GM19238 (cell line): ENCODE results near the gene HMCN1.
"Not testable (repeated sequence)": the region's sequence is repeated elsewhere in the genome, so short reads cannot be mapped to it uniquely, and the experiment has no call there.

Experiments
- DNase-seq: peaks from one replicate; pipeline ENCODE4 v3.0.0; 2011; ENCODE audit warnings: low spot score; ENCODE audit not compliant: insufficient read length

HMCN1 gene

DNA sequence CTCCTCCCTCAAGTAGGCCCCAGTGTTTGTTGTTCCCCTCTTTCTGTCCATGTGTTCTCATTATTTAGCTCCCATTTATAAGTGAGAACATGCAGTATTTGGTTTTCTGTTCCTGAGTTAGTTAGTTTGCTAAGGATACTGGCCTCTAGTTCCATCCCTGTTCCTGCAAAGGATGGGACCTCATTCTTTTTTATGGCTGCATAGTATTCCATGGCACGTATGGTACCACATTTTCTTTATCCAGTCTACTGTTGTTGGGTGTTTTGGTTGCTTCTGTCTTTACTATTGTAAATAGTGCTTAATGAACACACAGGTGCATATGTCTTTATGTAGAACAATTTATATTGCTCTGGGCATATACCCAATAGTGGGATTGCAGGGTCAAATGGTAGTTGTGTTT, 408.0 kb downstream of the HMCN1 start:
- no peak for DNase-seq

DNA sequence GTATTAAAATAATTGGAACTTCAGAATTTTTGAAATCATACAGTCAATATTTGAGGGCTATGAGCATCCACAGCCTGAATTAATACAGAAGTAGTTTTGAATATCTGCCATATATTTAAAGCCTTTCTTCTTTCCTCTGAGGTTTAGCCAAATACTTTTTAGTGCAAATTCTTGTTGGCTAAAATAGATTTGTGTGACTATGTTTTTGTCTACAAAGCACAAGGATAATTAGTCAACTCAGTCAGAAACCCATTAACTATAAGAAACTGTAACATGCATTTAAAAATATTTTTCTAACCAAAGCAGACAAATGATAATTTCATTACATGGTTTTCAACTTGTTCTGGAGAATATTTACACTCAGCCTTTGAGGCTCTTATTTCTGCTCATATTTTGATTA, 408.7 kb downstream of the HMCN1 start:
- no peak for DNase-seq

DNA sequence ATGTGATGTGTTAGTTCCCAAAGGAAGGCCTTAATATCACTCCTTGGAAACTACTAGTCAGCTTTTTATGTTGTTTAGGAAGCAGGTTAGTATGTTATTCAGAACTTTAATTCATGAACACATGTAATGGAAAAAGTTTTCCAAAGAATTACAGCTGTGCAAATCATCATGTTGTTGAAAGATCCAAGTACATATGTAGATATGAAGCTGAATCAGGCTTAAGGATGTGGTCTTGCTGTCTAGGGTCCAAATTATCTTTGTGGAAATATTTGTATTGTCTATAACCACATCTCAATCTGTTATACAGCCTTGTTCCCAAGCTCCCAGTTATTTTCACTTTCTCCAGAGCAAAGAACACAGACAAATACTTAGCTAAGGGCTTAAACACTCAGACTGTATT, 409.3 kb downstream of the HMCN1 start:
- DNase-seq, result no peak

DNA sequence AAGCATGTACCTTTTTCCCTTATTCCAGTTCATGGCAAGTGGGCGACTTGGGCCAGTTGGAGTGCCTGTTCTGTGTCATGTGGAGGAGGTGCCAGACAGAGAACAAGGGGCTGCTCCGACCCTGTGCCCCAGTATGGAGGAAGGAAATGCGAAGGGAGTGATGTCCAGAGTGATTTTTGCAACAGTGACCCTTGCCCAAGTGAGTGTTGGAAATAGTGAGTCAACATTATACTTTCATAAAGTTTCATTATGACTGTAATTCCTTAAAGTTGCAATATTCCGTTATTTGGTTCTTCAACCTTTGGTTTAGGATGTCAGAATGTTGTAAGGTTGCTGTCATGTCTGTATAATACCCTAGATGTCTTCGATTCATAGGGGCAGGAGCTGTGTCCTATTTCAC, 410.3 kb downstream of the HMCN1 start:
- no peak for DNase-seq

DNA sequence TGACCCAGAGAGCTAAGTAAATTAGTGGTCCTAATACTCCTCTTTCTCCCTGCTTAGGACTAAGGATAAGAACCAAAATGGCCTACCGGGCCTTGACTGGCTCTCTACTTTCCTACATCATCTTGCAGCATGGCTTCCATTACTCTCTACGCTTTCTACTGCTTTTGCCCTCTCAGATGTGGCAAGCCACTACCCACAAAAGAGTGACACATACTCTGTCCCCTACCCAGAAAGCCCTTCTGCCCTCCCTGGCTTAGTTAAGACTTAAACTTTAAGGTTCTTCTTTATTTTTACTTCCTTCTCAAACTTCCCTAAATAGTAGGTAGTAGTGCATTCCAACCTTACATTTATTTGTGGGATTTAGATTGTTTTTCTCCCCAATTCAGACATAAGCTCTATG, 412.8 kb downstream of the HMCN1 start:
- no peak for DNase-seq

DNA sequence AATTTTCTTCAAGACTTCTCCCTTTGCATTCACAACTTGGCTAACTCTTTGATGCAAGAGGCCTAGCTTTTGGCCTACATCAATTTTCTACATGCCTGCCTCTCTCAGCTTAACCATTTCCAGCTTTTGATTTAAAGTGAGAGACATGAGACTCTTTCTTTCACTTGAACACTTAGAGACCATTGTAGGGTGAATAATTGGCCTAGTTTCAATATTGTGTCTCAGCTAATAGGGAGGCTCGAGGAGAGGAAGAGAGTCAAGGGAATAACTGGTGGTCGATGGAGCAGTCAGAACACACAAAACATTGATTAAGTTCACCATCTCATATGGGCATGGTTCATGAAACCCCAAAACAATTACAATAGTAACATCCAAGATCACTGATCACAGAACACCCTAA, 415.4 kb downstream of the HMCN1 start:
- no peak for DNase-seq

DNA sequence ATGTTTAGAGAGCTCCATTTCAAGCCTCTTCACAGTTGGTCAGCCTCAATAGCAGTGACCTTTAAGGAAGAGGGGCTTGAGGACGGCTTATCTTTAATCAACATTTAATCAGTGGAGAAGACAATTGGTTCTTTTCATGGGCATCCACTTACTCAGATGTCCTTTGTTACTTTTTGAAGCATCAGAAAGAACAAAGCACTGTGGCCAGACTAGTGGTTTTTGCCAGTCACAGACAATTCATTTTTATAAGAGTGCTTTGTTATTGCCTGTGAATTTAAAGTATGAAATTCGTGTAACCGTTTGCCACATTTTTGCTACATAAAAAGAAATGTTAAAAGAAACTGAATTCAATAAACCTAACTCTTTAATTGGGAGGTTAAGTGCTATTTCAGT, 418.0 kb downstream of the HMCN1 start:
- DNase-seq, result no peak

DNA sequence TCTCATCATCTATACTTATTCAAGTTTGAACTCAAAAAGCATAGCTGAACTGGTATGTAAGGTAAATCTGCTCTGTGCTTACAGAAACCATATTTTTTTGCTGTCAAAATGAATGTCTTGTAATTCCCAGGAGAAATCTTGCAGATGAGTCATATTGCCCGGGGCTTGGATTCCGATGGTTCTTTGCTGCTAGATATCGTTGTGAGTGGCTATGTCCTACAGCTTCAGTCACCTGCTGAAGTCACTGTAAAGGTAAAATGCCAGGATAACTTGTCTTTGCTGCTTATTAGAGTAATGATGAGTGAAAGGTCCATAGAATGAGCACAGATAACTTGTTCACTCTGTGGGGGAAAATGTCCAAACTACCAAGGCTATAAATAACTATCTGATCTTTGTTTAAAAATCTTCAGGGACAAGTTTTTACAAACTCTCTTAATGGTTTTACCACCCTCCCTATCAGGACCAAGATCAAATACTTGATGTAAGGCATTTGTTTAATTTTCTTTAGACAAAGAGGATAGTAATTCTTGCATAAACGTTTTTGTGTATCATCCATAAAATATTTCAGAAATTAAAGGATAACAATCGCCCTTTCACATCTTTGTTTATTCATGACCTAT, 418.5 kb downstream of the HMCN1 start:
- DNase-seq, result no peak

DNA sequence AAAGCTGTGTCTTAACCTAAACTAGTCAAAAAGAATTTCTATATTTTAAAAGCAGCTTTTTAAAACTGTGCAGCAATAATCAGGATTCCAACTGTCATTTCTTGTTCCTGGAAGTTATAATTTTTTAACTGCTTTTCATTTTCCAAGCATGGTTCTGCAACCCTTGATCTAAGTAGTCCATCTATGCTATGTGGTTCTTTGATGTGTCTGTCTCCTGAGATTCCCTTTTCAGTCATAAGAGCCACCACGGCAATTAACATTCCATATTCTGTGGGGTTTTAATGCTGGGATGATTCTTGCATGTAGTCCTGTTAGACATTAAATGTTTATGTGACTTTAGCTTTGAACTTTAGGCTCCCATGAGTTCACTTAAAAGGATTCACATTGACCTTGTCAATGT, 420.5 kb downstream of the HMCN1 start:
- DNase-seq, result no peak

DNA sequence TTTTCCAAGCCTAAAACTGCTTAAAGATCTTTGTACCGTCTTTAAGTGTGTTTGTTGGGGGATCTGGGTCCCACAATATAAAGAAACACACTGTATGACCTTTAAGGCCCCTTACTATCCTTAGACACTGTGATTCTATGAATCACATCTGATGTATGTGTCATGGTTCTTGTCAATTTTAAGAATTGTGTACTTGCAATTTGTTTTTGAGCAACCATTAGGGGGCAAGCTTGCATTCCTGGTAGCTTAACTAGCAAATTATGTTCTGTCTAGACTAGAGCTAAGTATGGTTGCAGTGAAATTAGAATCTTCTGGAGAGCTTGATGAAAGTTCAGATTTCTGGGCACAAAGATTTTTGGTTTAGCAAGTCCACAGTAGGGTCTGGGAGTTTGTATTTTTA, 421.4 kb downstream of the HMCN1 start:
- peak; percentile 7 for DNase-seq

DNA sequence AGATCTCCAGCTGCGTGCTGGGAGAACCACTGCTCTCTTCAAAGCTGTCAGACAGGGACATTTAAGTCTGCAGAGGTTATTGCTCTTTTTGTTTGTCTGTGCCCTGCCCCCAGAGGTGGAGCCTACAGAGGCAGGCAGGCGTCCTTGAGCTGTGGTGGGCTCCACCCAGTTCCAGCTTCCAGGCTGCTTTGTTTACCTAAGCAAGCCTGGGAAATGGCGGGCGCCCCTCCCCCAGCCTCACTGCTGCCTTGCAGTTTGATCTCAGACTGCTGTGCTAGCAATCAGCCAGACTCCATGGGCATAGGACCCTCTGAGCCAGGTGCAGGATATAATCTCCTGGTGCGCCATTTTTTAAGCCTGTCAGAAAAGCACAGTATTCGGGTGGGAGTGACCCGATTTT, 428.7 kb downstream of the HMCN1 start:
- not testable (repeated sequence) for DNase-seq

DNA sequence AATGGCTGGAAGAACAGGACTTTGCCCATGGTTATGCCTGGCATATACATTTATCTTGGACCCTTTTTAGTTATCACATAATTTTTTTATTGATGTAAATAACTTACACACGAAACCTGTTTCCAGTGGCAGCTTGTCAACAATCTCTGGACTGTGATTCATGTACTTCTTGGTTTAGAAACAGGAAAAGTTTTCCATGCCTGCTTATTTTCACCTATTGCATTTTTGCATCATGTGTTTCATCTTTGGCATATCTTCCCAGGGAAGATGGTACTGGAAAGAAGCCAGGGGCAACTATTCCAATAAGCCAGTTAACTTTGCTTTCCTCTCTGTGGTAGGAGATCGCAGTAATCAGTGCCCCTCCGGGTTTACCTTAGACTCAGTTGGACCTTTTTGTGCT, 430.6 kb downstream of the HMCN1 start:
- no peak for DNase-seq

DNA sequence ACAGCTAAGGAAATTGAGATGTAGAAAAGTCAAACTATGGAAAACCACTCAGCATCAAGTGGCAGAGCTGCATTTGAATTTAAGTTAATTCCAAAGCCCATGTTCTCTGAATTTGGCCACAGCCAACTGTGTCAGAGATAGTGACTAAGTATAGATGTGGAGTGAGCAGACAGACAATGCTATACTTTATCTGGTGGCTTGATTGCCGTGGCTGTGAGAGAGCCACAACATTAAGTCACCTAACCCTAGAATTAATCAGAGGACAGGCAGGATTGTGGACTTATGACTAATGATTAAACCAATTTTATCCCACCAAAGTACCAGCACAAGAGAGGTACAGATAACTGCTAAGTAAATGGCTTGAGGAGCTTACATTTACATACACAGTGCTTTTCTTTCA, 431.1 kb downstream of the HMCN1 start:
- DNase-seq, result no peak

DNA sequence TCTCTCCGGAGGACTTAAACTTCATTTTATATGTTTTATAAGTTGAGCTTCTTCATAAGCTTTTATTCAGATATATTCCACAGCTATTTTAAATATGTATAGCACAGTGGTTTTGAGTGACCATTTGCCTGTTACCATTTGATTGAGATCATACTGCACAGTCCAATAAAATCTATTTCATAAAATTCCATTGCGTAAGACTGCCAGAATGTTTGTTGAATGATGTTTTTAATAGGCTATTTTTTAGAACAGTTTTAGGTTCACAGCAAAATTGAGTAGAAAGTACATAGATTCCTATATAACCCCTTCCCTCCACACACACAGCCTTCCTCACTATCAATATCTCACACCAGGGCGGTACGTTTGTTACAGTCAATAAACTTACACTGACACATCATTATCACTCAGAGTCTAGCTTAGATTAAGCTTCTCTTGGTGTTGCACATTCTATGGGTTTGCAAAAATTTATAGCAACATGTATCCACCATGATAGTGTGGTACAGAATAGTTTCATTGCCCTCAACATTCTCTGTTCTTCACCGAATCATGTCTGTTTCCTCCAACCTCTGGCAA, 433.0 kb downstream of the HMCN1 start:
- DNase-seq, result no peak

DNA sequence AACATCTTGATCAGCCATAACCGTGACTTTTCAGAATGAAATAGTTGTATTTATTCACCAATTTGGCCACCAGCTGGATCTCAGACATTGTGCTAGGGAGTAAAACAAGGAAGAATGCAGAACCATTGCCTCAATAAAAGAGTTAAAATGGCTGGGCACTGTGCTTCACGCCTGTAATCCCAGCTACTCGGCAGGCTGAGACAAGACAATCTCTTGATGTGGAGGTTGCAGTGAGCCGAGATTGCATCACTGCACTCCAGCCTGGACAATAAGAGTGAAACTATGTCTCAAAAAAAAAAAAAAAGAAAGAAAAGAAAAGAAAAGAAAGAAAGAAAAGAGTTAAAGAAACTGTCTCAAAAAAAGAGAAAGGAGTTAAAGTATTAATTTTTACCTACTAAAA, 441.4 kb downstream of the HMCN1 start:
- DNase-seq, result no peak

DNA sequence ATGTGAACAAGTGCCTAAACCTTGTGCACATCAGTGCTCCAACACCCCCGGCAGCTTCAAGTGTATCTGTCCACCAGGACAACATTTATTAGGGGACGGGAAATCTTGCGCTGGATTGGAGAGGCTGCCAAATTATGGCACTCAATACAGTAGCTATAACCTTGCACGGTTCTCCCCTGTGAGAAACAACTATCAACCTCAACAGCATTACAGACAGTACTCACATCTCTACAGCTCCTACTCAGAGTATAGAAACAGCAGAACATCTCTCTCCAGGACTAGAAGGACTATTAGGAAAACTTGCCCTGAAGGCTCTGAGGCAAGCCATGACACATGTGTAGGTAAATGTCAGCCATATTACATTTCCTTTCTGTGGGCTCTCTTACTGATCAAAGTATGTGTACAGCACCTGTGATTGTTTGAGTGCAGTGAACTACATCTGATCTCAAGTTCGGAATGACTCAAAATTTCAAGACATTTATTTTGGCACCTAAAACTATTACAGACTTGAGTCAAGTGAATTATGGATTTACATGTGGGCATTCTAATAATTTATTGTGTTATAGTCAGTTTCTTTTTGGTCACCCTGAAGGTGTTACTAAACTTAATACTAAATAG, 444.3 kb downstream of the HMCN1 start:
- no peak for DNase-seq

DNA sequence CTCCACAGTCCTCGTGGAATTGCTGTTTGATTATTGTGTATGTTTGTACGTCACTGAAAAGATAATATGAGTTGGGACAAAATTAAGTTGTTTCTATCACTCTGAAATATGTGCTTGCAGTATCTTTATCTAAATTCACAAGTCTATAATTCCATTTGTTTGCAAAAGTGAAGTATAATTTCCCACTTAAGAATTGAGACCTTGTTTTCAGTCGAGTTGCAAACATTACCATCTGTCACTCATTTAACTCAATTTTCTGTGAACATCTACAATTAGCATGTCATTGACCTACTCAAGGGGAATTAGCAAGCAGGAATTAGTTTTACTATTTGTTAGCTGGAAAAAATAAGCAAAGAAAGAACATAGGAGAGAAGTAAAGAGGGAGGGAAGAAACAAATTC, 445.0 kb downstream of the HMCN1 start:
- DNase-seq, result no peak

DNA sequence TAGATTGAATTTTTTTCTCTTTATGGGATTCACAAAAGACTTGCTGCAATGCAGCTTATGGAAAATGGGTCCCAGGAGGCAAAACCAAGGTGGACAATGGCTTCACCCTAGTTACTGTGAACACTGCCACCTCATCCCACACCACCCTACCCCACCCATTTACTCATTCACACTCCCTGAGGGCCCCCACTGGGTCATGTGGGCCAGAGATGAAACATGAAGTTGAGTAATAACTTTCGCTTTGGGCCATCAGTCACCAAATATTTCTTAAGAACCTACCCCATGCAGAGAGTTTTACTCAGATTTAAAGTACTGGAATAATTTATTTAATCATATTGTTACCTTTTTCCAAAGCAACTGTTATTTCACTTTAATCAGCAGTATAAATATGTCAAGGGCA, 449.0 kb downstream of the HMCN1 start:
- DNase-seq, result no peak

DNA sequence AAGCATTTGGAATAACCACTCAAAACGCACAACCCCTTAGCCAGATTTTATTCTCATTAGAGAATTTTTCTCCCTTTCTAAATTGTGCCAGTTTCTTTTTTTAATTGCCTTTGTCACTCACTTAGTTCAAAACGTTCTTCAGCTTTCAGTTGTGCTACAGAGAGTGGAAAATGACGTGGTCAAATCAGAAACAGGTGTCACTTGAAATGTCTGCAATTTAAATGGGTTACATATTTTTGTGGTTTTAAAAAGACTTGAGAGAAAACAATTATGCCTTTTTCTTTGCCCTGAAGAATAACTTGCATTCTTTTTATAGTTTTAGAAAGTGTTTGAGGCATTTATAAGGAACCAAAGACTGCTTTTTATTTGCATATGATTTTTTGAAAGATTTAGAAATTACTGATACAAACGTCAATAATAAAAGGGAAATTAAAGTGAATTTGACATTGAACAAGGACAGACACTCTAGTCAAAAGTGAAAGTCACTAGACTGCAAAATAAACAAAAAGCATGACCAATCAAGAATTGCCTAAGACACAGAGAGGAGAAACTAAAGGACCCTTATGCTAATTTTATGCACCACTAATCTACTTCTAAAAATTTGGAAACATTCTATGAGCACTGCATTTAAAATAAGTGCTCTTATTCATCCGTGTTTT, 449.9 kb downstream of the HMCN1 start:
- no peak for DNase-seq

DNA sequence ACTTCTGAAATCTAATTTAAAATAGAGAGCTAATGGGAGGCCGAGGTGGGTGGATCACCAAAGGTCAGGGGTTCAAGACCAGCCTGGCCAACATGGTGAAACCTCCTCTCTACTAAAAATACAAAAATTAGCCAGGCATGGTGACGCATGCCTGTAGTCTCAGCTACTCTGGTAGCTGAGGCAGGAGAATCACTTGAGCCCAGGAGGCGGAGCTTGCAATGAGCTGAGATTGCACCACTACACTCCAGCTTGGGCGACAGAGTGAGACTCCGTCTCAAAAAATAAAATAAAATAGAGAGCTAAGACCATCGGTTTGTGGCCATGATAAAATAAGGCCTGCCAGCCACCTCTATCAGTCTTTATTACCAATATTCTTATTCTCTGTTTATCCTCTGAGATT, 452.1 kb downstream of the HMCN1 start:
- not testable (repeated sequence) for DNase-seq

DNA sequence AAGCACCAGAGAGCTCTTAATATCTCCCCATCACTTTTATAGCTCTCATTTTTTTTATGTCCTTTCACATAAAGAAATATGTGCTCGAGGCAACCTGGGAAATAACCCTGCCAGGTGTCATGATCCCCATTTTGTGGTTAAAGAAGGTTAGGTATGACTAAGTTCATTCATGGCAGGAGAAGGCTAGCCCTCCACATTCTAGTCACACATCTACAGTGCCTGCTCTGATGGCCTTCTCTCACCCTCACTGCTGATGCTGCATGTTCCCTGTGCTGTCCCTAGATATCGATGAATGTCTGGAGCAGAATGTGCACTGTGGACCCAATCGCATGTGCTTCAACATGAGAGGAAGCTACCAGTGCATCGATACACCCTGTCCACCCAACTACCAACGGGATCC, 453.4 kb downstream of the HMCN1 start:
- no peak for DNase-seq

DNA sequence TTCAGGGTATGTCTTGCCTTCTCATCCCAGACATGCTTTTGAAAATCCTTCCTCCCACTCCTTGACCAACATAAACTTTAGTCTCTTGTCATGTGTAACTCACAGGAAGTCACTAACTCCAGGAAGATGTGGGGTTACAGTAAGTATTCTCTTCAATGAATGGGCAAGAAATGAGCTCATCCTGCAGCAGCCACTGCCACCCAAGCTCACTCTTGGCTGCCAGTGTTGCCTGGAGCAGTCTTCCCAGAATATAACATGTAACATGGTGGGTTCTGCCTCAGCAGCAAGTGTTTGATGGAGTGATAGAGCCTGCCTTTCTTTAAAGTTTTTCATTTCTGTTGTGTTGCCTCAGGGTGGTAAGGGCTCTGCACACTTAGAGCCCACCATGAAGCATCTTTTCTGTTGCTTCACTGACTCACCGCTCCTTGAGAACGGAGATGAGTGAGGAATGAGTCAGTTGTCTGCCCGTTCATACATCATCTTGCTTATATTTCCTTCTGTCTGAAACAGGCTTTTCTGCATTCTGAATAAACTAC, 453.9 kb downstream of the HMCN1 start:
- no peak for DNase-seq

DNA sequence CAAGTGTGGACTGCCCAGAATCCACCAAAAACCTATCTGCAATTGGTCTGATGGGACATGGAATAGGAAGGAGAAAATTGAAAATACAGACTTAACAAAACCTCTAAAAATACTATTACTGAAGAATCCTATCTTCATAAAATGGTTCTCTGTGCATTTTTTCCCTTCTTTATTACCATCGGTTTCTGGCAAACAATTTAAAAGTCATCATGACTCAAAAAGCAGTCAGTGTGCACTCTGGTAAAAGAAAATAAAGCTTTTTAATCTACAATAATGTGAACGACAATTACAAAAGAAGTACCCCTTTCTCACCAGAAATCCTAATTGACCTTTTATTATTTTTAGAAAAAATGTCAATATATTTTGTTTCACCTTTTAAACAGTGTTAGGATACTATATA, 454.5 kb downstream of the HMCN1 start:
- DNase-seq, result no peak
